HEK293 (cell line): ENCODE measurements around the gene ABR.

Source experiments
- ZBTB7A ChIP-seq: fragments of 450-650 bp; formaldehyde crosslinking; IDR thresholded peaks from 2 replicates; pipeline ENCODE4 v1.5.1; 2016; ENCODE audit warnings: low read depth, missing biosample characterization, missing genetic modification characterization
- TF ChIP-seq, protein P1 (sequence below): fragments of 450-650 bp; formaldehyde crosslinking; IDR thresholded peaks from 2 replicates; pipeline ENCODE4 v1.5.1; 2016; ENCODE audit warnings: missing biosample characterization, missing genetic modification characterization

DNA sequence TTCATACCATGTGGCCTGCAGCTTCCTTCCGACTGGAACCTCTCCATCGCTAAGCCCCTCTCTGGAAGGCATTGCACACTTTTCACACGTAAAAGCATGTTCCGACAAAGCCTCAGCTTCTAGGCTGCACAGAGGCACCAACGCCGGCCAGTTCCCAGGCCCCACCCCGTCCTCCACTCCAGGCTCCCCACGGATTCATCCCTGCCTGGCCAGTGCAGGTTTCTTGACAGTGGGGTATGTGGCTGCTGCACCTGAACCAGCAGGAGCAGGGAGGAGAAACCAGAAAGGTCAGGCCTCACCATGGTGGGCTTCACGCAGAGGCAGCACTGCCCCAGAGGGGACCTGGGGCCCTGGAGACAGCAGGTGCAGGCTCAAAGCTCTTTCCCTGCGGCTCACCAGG, 168.6 kb downstream of the ABR start:
- TF ChIP-seq ZBTB7A (tag by site-specific recombination), result no peak
- TF ChIP-seq, protein P1, sequence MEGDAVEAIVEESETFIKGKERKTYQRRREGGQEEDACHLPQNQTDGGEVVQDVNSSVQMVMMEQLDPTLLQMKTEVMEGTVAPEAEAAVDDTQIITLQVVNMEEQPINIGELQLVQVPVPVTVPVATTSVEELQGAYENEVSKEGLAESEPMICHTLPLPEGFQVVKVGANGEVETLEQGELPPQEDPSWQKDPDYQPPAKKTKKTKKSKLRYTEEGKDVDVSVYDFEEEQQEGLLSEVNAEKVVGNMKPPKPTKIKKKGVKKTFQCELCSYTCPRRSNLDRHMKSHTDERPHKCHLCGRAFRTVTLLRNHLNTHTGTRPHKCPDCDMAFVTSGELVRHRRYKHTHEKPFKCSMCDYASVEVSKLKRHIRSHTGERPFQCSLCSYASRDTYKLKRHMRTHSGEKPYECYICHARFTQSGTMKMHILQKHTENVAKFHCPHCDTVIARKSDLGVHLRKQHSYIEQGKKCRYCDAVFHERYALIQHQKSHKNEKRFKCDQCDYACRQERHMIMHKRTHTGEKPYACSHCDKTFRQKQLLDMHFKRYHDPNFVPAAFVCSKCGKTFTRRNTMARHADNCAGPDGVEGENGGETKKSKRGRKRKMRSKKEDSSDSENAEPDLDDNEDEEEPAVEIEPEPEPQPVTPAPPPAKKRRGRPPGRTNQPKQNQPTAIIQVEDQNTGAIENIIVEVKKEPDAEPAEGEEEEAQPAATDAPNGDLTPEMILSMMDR, result no peak
